Stimulated activated CD4-positive, alpha-beta T cell treated with anti-CD3 and anti-CD28 coated beads, Interleukin-2, amount 100 ng/mL, for 24 hours (primary cell): Measurements from ENCODE around the gene ASXL1.
"Not testable (repeated sequence)": the region's sequence is repeated elsewhere in the genome, so short reads cannot be mapped to it uniquely, and the experiment has no call there.

Experiments
- DNase-seq, 2 donors: peaks; one replicate each; pipeline ENCODE4 v3.0.0-alpha.2; 2020

ASXL1 gene

DNA sequence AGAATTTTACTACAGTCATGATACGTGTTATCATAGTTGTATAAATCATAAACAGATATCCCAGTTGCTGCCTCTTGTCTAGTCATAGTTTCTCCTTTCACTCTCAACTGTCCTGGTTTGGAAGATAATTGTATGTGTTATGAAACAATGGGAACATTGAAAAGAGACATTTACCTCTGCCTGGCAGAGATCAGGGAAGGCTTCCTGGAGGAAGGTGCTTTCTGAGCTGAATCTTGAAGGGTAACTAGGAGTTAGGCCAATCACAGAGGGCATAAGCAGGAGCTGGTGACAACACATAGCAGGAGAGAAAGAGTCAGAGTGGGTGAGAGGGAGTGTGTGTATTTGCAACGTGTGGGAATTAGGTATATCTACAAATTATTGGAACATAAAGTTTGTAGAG lies 5.4 kb downstream of the ASXL1 start:
- no peak for DNase-seq

DNA sequence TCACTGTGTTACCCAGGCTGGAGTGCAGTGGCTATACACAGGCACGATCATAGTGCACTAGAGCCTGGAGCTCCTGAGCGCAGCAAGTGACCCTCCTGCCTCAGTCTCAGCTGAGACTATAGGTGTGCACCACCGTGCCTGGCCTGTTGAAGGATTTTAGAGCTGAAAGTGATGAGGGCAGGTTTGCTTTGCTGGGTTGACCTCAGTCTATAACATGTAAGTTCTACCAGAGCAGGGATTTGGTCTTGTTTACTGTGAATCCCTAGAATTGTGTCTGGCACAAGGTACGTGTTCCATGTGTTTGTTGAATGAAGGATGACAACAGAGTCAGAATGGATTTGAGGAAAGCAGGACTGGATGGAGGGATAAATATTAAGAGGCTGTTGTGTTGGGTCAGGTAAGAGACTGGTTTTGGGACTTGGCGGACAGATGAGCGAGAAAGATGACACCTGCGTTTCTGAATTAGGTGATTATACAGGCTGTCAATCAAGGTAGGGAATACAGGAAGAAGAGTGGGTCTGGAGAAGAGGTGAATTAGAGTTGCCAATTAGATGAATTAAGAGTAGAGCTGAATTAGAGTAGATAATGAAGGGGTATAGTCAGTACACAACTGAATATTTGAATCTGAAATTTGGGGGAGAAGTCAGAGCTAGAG lies 6.5 kb downstream of the ASXL1 start:
- no peak for DNase-seq

DNA sequence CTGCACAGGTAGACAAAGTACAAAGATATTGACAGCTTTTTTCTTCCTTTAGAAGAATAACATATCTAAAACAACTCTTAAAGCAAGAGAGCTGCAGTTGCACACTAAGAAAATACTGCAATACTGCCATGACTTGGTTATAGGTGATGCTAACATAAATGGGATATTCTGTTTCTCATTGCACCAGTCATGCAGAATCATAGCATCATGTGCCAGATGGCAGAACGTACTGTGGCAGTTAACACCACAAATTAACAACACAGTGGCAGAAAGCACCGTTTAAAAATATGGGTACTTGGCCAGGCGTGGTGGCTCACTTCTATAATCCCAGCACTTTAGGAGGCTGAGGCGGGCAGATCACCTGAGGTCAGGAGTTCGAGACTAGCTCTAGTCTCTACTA lies 7.4 kb downstream of the ASXL1 start:
- DNase-seq, result no peak

DNA sequence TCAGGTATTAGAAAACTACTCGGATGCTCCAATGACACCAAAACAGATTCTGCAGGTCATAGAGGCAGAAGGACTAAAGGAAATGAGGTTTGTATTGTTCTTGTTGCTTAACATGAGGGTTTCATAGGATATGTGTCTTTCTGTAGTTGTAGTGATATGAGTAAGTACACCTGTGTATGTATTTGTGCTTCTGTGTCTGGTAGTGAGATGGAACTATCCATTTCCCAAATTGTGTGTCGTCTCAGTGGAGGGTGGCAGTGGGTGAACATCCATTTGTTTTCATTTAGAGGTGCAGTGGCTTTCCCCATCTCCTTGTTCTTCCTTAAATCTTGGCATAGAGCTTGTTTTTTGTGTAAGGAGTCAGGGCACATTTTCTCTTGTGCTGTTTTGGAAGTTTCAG lies 8.2 kb downstream of the ASXL1 start:
- no peak for DNase-seq

DNA sequence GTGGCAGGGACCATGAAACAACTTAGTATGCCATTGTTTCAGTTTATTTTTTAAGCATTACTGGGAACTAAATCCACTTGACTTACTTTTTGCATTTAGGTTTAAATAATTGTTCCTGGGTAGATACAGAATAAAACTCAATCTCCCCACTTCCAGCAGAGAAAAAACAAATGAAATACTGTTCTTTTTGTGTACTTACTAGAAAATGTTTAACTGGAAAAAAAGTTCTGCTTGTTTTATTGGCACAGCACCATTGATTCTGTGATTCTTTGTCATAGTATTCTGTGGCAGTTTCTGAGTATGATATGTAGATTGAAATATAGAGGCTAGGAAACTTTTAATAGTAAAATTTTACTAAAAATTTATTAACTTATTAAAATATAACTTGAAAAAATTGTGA lies 10.2 kb downstream of the ASXL1 start:
- no peak for DNase-seq

DNA sequence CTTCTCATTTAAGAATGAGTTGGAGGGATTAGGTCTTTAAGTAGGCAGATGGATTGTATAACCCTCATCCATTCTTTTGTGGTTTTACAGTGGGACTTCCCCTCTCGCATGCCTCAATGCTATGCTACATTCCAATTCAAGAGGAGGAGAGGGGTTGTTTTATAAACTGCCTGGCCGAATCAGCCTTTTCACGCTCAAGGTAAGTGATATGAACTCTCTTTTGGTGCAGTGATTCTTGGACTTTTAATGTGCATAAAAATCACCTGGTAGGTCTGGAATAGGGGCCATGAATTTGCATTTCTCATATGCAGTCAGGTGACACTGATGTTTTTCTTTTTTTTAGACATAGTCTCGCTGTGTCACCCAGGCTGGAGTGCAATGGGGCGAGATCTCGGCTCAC lies 10.8 kb downstream of the ASXL1 start:
- DNase-seq, result no peak

DNA sequence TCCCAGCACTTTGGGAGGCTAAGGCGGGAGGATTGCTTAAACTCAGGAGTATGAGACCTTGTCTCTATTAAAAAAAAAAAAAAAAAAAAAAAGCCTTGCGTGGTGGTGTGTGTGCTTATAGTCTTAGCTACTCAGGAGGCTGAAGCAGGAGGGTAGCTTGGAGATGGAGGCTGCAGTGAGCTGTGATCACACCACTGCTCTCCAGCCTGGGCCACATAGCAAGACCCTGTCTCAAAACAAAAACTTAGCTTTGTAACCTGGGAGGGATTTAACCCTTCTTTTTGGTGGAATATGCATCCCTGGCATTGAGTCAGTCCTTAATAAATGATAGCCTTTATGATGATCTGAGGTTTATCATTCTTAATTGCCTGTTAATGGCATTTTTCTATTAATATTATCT lies 12.8 kb downstream of the ASXL1 start:
- DNase-seq, result no peak

DNA sequence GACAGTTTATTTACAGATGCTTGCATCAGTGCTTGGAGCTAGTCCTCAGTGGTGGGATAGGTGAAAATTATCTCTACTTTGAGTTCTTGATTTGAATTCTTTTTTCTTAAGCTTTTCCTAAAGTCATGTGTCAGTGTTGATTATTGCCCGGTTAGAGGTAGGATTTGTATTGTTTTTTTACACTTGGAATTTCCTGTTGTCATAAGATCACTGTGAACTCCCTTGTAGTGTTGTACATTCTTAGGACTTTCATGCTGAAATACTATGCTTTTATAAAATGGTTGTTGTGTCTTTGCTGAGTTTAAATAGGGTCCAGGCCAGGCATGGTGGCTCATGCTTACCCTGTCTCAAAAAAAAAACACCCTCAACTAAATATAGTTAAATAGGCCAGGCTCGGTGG lies 20.3 kb downstream of the ASXL1 start:
- DNase-seq, result no peak

DNA sequence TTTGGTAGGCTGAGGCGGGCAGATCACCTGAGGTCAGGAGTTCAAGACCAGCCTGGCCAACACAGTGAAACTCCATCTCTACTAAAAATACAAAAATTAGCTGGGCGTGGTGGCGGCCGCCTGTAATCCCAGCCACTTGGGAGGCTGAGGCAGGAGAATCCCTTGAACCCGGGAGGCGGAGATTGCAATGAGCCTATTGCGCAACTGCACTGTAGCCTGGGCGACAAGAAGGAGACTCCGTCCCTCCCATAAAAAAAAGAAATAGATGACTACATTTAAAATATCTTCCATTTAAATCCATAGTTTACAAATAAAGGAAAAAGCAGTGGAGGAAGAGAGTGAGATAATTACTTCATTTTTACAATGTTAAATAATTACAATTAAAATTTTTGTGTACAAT lies 21.9 kb downstream of the ASXL1 start:
- DNase-seq, result not testable (repeated sequence)

DNA sequence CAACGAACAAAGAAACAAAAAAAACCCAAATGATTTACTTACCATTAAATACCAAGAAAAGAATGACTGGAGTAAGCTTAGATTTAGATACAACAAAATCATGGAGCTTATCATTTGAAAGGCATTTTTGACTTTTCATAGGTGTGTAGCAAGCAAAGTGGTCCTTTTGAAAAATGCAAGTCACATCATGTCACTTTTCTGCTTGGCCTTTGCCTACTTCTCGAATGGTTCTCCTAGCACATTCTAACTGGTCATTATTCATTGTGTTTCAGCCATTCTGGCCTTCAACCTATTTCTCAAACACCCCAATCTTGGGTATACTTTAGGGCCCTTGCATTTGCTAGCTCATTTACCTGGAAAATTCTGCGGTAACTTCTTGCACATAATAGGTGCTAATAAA lies 22.6 kb downstream of the ASXL1 start:
- no peak for DNase-seq

DNA sequence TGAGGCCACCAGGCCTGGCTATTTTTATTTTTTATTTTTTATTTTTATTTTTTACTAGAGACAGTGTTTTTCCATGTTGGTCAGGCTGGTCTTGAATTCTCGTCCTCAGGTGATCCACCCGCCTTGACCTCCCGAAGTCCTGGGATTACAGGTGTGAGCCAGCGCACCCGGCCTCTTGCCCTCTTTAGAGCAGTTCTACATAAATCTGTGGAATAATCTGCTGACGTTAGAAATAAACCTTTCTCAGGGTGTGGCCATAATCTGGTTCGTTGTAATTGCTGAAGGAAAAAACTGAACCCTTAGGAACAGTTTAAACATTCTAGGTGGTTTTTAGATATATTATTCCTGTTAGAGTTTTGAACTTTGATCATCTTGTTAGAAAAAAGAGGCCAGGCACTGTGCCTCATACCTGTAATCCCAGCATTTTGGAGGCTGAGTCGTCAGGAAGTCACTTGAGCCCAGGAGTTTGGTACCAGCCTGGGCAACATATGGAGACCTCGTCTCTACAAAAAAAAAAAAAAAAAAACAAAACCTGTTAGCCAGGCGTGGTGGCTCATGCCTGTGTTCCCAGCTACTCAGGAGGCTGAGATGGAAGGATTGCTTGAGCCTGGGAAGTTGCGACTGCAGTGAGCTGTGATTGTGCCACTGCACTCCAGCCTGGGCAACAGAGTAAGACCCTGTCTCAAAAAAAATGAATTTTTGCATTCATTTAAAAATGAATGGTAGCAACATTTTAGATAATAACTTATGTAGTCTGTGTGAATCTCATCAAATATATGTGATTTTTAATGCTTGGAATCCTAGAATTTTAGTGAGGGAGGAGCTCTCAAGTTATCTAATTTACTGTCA lies 24.2 kb downstream of the ASXL1 start:
- no peak for DNase-seq

DNA sequence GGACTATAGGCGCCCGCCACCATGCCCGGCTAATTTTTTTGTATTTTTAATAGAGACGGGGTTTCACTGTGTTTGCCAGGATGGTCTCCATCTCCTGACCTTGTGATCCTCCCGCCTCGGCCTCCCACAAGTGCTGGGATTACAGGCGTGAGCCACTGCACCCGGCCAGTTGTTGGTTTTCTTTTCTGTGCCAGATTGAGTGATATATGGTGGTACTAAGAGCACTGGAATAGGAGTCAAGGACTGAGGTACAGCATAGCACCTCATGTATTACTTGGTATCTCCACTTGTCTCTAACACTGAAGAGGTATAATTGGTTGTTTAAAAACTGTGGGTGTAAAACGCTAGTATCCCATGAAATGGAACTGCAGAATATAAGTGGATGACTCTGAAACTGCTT lies 25.3 kb downstream of the ASXL1 start:
- DNase-seq, result not testable (repeated sequence)

DNA sequence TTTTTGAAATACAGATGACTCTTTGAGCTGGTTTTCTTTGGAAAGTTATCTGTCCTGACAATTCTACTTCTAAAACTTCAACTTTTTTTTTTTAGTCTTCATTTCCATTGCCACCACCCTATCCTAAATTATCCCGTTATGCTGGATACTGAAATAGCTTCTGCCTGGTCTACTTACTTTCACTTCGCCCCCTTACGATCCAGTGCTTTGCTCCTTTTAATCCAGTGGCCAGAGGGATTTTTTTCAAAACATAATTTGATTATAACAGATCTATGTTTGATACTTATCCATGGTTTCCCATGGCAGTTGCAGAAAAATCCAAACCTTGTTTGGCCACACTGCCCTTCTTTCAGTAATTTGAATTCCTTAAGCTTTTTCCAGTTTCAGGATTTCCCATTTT lies 27.4 kb downstream of the ASXL1 start:
- no peak for DNase-seq

DNA sequence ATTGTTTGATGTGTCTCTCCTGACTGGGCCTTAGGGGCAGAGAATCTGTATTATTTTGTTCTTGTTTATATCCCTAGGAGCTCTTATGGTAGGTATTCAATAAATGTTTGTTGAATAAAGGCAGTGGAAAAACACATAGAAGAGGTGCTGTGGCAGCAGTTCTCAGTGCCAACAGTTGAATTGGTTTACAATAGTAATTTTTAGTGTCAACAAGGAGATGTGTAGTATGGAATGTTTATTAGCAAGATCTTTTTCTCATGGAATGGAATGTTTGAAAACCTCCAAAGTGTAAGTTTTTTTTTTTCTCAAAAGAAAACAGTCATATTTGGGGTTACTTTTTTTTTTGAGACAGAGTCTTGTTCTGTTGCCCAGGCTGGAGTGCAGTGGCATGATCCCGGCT lies 28.0 kb downstream of the ASXL1 start:
- DNase-seq, result no peak

DNA sequence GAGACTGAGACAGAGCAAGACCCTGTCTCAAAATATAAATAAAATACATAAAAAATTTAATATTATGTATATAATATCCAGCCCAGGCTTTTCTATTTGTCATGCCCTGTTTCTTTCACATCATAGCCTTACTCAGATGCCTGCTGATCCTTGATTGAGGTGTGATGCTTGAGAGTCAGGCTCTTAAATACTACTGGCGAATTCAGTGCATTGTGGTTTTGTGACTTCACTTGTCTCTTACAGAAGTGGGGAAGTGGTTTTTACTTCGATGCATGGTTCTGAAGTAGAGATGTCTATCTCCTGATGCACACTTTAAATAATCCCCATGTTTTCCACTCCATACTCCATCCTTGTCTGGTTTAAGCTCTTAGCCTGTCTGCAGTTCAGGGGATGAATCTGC lies 29.1 kb downstream of the ASXL1 start:
- DNase-seq, result no peak

DNA sequence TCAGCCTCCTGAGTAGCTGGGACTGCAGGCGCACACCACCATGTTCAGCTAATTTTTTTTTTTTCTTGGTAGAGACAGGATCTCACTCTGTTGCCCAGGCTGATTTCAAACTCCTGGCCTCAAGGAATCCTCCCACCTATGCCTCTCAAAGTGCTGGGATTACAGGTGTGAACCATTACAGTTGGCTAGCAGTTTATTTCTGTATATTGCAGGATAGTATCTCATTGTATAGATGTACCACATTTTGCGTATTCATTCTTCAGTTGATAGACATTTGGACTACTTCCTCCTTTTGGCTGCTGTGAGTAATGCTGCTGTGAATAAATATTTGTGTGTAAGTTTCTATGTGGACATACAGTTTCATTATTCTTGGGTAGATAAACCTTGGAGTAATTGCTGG lies 32.9 kb downstream of the ASXL1 start:
- no peak for DNase-seq

DNA sequence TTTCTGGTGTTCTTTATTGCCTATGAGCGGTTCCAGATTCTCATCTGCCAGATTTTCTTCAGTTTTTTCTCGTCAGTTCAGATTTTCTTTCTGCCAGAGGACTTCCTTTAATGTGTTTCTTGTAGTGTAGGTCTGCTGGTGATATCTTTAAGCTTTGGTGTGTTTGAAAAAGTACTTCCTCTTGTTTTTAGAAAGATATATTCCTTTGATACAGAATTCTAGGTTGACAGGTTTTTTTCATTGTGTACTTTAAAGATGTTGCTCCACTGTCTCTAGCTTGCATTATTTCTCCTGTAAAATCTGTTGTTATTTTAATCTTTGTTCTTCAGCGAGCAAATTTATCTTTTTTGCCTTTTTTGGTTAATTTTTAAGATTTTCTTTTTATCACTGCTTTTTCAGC lies 36.9 kb downstream of the ASXL1 start:
- DNase-seq, result no peak

DNA sequence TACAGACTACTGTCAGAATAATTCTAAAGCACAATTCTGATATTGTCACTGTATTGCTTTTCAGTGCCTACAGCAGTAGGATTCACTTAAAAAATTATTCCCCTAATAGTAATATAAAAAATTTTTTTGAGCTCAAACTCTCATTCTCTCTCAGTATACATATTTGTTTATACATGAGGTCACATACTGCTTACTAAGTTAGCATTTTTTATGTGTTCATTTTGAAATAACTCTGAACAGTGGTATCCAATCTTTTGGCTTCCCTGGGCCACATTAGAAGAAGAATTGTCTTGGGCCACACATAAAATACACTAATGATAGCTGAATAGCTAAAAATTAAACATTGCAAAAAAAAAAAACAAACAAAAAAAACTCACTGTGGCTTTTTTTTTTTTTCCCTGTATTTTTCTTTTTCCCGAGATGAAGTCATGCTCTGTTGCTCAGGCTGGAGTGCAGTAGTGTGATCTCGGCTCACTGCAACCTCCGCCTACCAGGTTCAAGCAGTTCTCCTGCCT lies 38.6 kb downstream of the ASXL1 start:
- DNase-seq, result no peak

DNA sequence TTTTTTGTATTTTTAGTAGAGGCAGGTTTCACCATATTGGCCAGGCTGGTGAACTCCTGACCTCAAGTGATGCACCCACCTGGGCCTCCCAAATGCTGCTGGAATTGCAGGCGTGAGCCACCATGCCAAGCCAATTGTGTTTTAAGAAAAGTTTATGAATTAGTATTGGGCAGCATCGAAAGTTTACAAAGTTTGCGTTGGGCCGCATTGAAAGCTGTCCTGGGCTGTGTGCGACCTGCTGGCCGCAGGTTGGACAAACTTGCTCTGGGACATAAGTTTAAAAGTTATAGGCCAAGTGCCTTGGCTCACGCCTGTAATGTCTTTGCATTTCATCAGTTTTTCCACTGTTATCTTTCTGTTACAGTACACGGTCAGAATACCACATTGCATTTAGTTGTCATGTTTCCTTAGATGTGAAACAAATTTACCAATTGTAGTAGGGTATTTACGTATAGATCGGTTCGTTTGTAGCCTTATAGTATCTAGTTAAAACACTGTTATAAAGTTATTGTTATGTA lies 39.5 kb downstream of the ASXL1 start:
- DNase-seq, result no peak

DNA sequence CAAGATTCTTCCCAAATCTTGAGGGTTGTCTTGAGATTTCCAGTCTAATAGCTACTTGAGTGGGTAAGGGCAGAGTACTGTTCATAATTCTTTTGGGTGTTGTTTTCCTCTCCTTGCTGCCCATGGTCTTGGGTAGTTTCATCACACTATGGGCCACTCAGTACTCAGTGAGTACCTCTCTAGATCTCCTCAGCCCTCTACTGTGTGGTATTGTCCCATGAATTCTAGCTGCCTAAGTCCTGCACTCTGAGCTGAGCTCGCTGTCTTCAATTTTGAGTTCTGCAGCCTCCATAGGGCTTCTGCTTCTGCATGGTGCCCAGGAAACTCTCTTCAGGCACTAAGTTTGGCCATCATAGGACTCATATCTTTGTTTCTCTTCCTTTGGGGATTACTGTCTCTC lies 42.3 kb downstream of the ASXL1 start:
- no peak for DNase-seq

DNA sequence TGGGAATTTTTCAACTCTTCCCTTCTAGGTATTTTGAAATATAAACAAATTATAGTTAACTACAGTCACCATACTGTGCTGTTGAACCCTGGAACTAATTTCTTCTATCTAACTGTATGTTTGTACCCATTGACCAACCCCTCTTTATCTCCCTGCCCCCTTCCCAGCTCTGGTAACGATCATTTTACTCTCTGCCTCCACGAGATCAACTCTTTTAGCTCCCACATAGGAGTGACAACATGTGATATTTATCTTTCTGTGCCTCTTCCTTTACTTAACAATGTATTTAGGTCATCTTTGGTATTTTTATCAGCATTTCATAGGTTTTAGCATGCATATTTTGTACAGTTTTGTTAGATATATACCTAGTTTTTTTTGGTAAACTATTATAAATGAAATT lies 45.9 kb downstream of the ASXL1 start:
- DNase-seq, result no peak

DNA sequence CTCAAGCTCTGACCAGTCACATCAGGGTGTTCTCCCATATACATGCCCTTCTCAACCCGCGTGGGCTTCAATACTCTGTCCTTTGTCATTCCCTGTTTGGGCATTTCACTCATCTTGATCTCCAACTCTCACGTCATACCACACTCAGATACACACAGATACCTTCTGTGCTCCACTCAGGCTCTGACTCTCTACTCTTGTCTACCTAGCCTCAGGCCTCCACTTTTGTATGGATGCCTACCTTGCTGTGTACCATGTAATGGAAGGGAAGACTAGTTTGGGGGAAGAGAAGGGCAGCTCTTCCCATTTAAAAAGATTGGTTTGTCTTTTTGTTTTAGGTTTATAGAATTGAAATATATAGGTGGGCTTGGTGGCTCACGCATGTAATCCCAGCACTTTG lies 48.6 kb downstream of the ASXL1 start:
- DNase-seq, result no peak

DNA sequence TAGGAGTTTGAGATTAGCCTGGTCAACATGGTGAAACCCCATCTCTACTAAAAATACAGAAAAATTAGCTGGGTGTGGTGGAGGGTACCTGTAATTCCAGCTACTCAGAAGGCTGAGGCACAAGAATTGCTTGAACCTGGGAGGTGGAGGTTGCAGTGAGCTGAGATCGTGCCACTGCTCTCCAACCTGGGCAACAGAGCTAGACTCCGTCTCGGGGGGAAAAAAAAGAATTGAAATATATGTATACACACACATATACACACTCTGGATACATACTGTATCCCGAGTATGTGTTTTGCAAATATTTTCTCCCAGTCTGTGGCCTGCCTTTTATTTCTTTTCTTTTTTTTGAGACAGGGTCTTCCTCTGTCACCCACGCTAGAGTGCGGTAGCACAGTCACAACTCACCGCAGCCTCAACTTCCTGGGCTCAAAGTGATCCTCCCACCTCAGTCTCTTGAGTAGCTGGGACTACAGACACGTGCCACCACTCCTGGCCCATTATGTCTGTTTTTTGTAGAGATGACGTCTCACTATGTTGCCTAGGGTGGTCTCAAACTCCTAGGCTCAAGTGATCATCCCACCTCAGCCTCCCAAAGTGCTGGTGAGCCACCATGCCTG lies 49.1 kb downstream of the ASXL1 start:
- peak; percentile 56 to 66 for DNase-seq
